Osteoblast (primary cell): Measurements from ENCODE around the gene RAD51B. TPM values are rescaled to one million over a fixed set of nuclear protein-coding genes. Genes with fewer than 3 reads are reported as not detected.

Experiments used
- DNase-seq: peaks from one replicate; pipeline ENCODE4 v3.0.0; 2011; ENCODE audit warnings: low spot score, mixed read lengths; ENCODE audit not compliant: insufficient read length; ENCODE audit errors: missing footprints
- H2AFZ ChIP-seq: 2 replicates; pipeline ENCODE4 v1.6.0; 2011; ENCODE audit warnings: mild to moderate bottlenecking, low read length
- H3K27ac ChIP-seq: 2 replicates; pipeline ENCODE4 v1.5.1; 2011; ENCODE audit warnings: mild to moderate bottlenecking, low read depth, low read length, moderate library complexity
- H3K27me3 ChIP-seq: 2 replicates; pipeline ENCODE4 v1.6.0; 2012; ENCODE audit warnings: mild to moderate bottlenecking, control low read depth, inconsistent platforms, low read length, moderate library complexity; ENCODE audit not compliant: insufficient read depth
- H3K36me3 ChIP-seq: 2 replicates; pipeline ENCODE4 v1.5.1; 2011; ENCODE audit warnings: mild to moderate bottlenecking, low read length, control low read depth, moderate library complexity; ENCODE audit not compliant: insufficient read depth
- H3K4me1 ChIP-seq: 2 replicates; pipeline ENCODE4 v1.5.1; 2011; ENCODE audit warnings: mild to moderate bottlenecking, low read length, control low read depth, moderate library complexity; ENCODE audit not compliant: insufficient read depth
- H3K4me2 ChIP-seq: 2 replicates; pipeline ENCODE4 v1.6.0; 2011; ENCODE audit warnings: mild to moderate bottlenecking, low read length; ENCODE audit not compliant: insufficient read depth
- H3K4me3 ChIP-seq: fragments of 200-600 bp; sonication (generic); 3 replicates; pipeline ENCODE4 v1.5.1; 2012; ENCODE audit warnings: mild to moderate bottlenecking, low read length, inconsistent platforms; ENCODE audit not compliant: insufficient read depth
- H3K79me2 ChIP-seq: 2 replicates; pipeline ENCODE4 v1.6.0; 2012; ENCODE audit warnings: mild to moderate bottlenecking, low read length, control low read depth, inconsistent platforms; ENCODE audit not compliant: insufficient read depth
- H3K9me3 ChIP-seq: 2 replicates; pipeline ENCODE4 v1.5.1; 2011; ENCODE audit warnings: low read depth, low read length, control low read depth
- H4K20me1 ChIP-seq: 2 replicates; pipeline ENCODE4 v1.6.0; 2012; ENCODE audit warnings: mild to moderate bottlenecking, low read length, control low read depth; ENCODE audit not compliant: insufficient read depth
- CTCF ChIP-seq: IDR thresholded peaks from 2 replicates; pipeline ENCODE4 v1.5.1; 2011; ENCODE audit warnings: mild to moderate bottlenecking, low read depth, low read length, moderate library complexity; ENCODE audit errors: extremely low read depth
- total RNA-seq: library from RNA; depleted of rRNA; stranded (reverse); fragments of >200 nt; gene quantifications from 2 replicates; pipeline ENCODE4 v1.2.3, GENCODE V29; 2012

Gene RAD51B
- total RNA-seq, 1 donor, result 13.8 TPM

DNA sequence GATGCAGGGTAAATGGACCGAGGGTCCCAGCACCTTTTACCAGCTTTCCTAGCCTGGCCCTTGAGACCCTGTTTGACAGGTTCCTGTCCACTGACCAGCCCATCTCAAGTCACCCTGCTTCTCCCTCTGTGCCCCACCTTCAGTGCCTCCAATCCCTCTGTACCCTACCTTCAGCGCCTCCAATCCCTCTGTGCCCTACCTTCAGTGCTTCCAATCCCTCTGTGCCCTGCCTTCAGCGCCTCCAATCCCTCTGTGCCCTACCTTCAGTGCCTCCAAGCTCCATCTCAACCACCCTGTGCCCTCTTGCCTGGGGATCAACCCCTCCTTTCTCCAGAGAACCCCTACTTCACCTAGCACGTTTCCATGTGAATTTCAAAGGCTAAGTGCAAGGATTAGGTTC lies 919.0 kb downstream of the RAD51B start:
- no peaks in the 10 kb centered on the region for H3K36me3 ChIP-seq
- H3K9me3 ChIP-seq, result peaks cover 2% of the 10 kb centered on the region
- no peak overlapping the region for H3K4me2 ChIP-seq
- no peak overlapping the region for H2AFZ ChIP-seq
- H3K79me2 ChIP-seq, result no peaks in the 10 kb centered on the region
- no peak overlapping the region for H3K27ac ChIP-seq
- no peak for TF ChIP-seq CTCF
- no peaks in the 10 kb centered on the region for H4K20me1 ChIP-seq
- no peak overlapping the region for H3K4me3 ChIP-seq
- no peaks in the 10 kb centered on the region for H3K4me1 ChIP-seq
- no peaks in the 10 kb centered on the region for H3K27me3 ChIP-seq
- no peak for DNase-seq

- Histone ChIP-seq H3K27me3 (no peaks in the 10 kb centered on the region), H2AFZ (no peak overlapping the region), H3K4me1 (no peaks in the 10 kb centered on the region), H3K9me3 (peaks cover 2% of the 10 kb centered on the region), H3K4me3 (no peak overlapping the region), H4K20me1 (no peaks in the 10 kb centered on the region), H3K36me3 (no peaks in the 10 kb centered on the region), H3K4me2 (no peak overlapping the region), H3K79me2 (no peaks in the 10 kb centered on the region), H3K27ac (no peak overlapping the region)
- no peak for TF ChIP-seq CTCF
- DNase-seq, result no peak
These were observed 920.1 kb downstream of the RAD51B start for GRCh38 chr14:68739701-68740100.

- no peak for DNase-seq
- no peak for TF ChIP-seq CTCF
These were observed 921.4 kb downstream of the RAD51B start for GRCh38 chr14:68740788-68741476.

GRCh38 chr14:68741477-68741791 lies 921.9 kb downstream of the RAD51B start:
- Histone ChIP-seq H3K79me2 (no peaks in the 10 kb centered on the region), H3K4me1 (no peaks in the 10 kb centered on the region), H3K4me2 (no peak overlapping the region), H3K36me3 (no peaks in the 10 kb centered on the region), H3K4me3 (no peak overlapping the region), H4K20me1 (no peaks in the 10 kb centered on the region), H2AFZ (no peak overlapping the region), H3K9me3 (peaks cover 2% of the 10 kb centered on the region), H3K27ac (no peak overlapping the region), H3K27me3 (no peaks in the 10 kb centered on the region)
- no peak for TF ChIP-seq CTCF
- no peak for DNase-seq

More at GRCh38 chr14:68740788-68741476, 921.4 kb downstream of the RAD51B start:
- Histone ChIP-seq H3K4me3 (no peak overlapping the region), H3K9me3 (peaks cover 2% of the 10 kb centered on the region), H3K4me2 (no peak overlapping the region), H3K36me3 (no peaks in the 10 kb centered on the region), H3K27me3 (no peaks in the 10 kb centered on the region), H3K27ac (no peak overlapping the region), H3K4me1 (no peaks in the 10 kb centered on the region), H3K79me2 (no peaks in the 10 kb centered on the region), H4K20me1 (no peaks in the 10 kb centered on the region), H2AFZ (no peak overlapping the region)
